ENCODE results near the gene SERTAD4.

The SERTAD4 gene

DNA sequence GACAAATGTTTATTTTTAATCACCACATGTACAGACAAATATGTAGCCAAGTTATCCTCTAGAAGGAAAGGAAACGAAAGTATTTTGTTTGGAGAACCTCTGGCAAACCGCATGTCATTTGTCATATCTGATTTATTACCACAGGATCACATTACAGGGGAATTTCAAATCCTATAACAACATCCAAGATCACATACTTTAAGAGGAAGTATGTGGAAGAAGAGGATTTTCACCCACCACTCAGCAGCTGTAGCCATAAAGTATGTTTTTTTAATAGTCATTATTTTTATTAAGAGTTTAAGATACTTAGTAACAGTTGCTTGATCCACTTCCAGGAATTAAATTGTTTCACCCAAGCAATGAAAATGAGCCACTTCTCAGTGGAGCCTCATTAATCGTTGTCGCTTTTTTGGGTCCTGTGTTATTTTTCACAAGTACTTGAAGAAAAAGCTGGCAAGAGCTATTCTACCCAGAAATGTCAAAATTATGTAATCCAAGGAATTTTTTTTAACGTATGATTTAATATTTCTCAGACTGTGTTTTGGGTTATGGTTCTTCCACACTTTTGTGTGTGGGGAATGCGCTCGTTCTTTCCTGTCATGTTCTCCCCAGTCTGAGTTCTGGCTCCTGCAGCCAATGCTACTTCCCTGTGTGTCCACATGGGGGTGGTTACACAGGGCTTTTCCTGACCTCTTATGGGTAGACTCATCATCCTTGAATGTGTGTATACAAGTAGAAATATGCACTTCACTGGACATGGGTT is 6.9 kb downstream of the SERTAD4 start:
- H3K4me1 Mint-ChIP-seq = peaks cover 47% of the 10 kb centered on the region
- no peak for DNase-seq
- TF ChIP-seq, protein P1, sequence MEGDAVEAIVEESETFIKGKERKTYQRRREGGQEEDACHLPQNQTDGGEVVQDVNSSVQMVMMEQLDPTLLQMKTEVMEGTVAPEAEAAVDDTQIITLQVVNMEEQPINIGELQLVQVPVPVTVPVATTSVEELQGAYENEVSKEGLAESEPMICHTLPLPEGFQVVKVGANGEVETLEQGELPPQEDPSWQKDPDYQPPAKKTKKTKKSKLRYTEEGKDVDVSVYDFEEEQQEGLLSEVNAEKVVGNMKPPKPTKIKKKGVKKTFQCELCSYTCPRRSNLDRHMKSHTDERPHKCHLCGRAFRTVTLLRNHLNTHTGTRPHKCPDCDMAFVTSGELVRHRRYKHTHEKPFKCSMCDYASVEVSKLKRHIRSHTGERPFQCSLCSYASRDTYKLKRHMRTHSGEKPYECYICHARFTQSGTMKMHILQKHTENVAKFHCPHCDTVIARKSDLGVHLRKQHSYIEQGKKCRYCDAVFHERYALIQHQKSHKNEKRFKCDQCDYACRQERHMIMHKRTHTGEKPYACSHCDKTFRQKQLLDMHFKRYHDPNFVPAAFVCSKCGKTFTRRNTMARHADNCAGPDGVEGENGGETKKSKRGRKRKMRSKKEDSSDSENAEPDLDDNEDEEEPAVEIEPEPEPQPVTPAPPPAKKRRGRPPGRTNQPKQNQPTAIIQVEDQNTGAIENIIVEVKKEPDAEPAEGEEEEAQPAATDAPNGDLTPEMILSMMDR (IDR thresholded peaks at IDR 0.05) = peak; percentile 44
- no peaks in the 10 kb centered on the region for H3K9me3 Mint-ChIP-seq
- H3K27me3 Mint-ChIP-seq (ENCODE audit: low read depth, poor library complexity) = peaks cover 68% of the 10 kb centered on the region
- H3K27ac Mint-ChIP-seq = no peak overlapping the region
- H3K4me3 Mint-ChIP-seq = no peak overlapping the region
- no peaks in the 10 kb centered on the region for H3K36me3 Mint-ChIP-seq (ENCODE audit: low read depth)

DNA sequence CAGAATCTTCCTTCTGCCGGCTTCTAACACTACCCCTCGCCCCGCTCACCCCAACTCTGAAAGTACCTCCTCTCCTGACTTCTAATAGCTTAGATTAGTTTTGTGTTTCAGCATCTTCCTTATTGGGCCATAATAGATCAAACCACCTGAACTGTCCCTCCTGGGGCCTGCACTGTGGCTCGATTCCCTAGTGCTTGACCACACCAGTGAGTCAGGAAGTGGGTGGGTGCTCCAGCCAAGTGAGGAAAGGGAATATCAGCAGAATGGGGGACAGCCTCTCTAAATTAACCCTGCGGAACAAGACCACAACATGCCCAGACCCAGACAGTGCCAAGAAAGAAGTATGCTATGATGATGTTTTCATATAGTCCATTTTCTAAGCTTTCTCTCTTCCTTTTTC is 8.5 kb downstream of the SERTAD4 start:
- Mint-ChIP-seq H3K27me3 (ENCODE audit: low read depth, poor library complexity) (peaks cover 67% of the 10 kb centered on the region), H3K36me3 (ENCODE audit: low read depth) (no peaks in the 10 kb centered on the region), H3K4me1 (peaks cover 41% of the 10 kb centered on the region)

DNA sequence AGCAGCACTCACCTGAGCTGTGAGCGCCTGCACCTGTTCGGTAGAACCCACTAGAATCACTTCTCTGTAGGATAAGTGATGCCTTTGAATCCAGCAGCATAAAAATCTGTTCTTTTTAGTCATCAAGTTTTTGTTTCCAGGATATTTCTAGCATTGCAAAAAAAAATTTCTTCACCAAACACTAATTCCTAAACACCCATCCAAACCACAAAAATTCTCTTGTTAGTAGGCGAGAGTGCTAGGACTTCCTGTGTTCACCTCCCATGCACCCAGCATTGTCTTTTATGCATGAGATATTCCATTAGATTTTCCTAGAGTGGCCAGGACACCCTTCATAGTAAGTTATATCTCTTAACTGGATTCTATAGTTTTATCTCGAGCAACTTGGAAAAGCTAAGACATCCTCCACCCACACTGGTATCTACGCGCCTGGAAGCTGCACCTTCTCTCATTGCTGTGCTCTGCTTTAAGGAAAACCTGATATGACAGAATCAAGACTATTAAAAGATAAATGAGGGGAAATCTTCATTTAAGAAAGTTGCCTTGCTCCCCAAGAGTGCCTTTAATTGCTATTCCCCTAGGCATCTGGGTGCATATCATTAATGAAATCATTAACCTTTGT is 12.3 kb downstream of the SERTAD4 start:
- Mint-ChIP-seq H3K27me3 (ENCODE audit: low read depth, poor library complexity) (peaks cover 67% of the 10 kb centered on the region), H3K4me1 (peaks cover 8% of the 10 kb centered on the region), H3K36me3 (ENCODE audit: low read depth) (no peaks in the 10 kb centered on the region), H3K4me3 (no peak overlapping the region), H3K9me3 (no peaks in the 10 kb centered on the region), H3K27ac (no peak overlapping the region)
- DNase-seq = no peak
- TF ChIP-seq, protein P1 (IDR thresholded peaks at IDR 0.05) = no peak

More for the DNA sequence above, 8.5 kb downstream of the SERTAD4 start:
- no peak for DNase-seq
- Mint-ChIP-seq H3K27ac (no peak overlapping the region), H3K9me3 (no peaks in the 10 kb centered on the region), H3K4me3 (no peak overlapping the region)
- TF ChIP-seq, protein P1 (IDR thresholded peaks at IDR 0.05) = no peak

DNA sequence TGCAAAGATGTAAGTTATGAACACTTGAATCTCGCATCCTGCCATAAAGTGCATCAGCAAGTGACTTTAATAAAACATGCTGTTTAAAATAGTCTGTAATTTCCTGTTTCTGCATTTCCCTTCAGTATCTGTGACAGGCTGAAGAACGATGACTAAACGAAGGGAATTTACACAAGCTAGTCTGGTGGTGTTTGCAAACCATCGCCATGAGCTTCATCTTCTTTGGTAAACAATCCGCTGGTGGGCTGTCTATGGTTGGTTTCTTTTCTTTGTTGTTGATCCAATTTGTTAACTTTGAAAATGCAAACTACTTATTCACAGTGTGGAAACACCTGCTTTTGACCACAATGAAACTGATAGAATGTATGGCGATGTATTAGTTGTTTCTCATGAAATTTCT is 13.9 kb downstream of the SERTAD4 start:
- no peak overlapping the region for H3K4me3 Mint-ChIP-seq
- TF ChIP-seq, protein P1 (IDR thresholded peaks at IDR 0.05) = no peak
- H3K27me3 Mint-ChIP-seq (ENCODE audit: low read depth, poor library complexity) = peaks cover 66% of the 10 kb centered on the region
- no peak for DNase-seq
- H3K36me3 Mint-ChIP-seq (ENCODE audit: low read depth) = no peaks in the 10 kb centered on the region
- H3K4me1 Mint-ChIP-seq = peaks cover 11% of the 10 kb centered on the region
- H3K27ac Mint-ChIP-seq = no peak overlapping the region
- no peaks in the 10 kb centered on the region for H3K9me3 Mint-ChIP-seq

DNA sequence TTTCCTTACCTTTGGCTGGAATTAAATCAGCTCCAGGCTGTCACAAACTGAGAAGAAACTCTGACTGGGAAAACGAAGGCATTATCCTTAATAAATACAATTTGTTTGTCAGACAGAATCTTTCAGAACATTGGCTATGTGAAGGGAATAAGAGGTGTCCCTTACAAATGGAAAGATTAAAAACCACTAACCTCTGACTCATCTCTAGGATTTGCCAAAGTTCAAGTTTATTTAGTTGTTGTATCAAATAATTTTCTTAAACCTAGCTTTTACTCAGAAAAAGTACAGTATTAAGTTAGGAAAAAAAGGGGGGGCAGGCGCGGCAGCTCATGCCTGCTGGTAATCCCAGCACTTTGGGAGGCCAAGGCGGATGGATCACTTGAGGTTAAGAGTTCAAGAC is 15.7 kb downstream of the SERTAD4 start:
- TF ChIP-seq, protein P1 (IDR thresholded peaks at IDR 0.05) = no peak
- Mint-ChIP-seq H3K27ac (no peak overlapping the region), H3K9me3 (no peaks in the 10 kb centered on the region), H3K4me1 (peaks cover 20% of the 10 kb centered on the region), H3K36me3 (ENCODE audit: low read depth) (no peaks in the 10 kb centered on the region), H3K27me3 (ENCODE audit: low read depth, poor library complexity) (peaks cover 67% of the 10 kb centered on the region), H3K4me3 (no peak overlapping the region)
- no peak for DNase-seq

DNA sequence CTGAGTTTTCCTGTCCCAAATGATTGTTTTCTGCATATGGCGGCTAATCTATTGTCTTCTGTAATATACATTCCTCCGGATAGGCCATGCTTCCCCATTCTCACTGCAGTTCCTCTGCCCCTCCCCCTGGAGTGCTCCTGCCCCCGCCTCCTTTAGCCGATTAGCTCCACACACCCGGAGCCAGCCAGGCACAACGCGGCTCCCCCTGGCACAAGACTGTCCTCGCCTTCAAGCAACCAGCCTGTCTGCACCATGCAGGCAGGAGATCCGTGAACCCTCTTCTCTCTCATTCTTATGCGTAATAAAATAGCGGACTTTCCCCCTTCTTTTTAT is 18.0 kb downstream of the SERTAD4 start:
- H3K27me3 Mint-ChIP-seq (ENCODE audit: low read depth, poor library complexity) = peaks cover 73% of the 10 kb centered on the region
- H3K4me1 Mint-ChIP-seq = peaks cover 20% of the 10 kb centered on the region
- peak overlapping the region; percentile 87 for H3K4me3 Mint-ChIP-seq
- H3K9me3 Mint-ChIP-seq = no peaks in the 10 kb centered on the region
- H3K36me3 Mint-ChIP-seq (ENCODE audit: low read depth) = no peaks in the 10 kb centered on the region
- DNase-seq = peak; percentile 66
- no peak overlapping the region for H3K27ac Mint-ChIP-seq
- TF ChIP-seq, protein P1 (IDR thresholded peaks at IDR 0.05) = no peak
